Activated CD4-positive, alpha-beta T cell treated with anti-CD3 and anti-CD28 coated beads, Interleukin-2, amount 50 U/mL, for 24 hours (primary cell): ENCODE data around the gene LRFN4.
A peak's percentile ranks its signal among the peaks of the same experiment; 100 is the strongest.

ENCODE experiments used
- DNase-seq, 2 donors: peaks; one replicate each; pipeline ENCODE4 v3.0.0-alpha.2; 2020; ENCODE audit warnings: low read depth in 1 of 2, low spot score in 1 of 2

The LRFN4 gene

DNA sequence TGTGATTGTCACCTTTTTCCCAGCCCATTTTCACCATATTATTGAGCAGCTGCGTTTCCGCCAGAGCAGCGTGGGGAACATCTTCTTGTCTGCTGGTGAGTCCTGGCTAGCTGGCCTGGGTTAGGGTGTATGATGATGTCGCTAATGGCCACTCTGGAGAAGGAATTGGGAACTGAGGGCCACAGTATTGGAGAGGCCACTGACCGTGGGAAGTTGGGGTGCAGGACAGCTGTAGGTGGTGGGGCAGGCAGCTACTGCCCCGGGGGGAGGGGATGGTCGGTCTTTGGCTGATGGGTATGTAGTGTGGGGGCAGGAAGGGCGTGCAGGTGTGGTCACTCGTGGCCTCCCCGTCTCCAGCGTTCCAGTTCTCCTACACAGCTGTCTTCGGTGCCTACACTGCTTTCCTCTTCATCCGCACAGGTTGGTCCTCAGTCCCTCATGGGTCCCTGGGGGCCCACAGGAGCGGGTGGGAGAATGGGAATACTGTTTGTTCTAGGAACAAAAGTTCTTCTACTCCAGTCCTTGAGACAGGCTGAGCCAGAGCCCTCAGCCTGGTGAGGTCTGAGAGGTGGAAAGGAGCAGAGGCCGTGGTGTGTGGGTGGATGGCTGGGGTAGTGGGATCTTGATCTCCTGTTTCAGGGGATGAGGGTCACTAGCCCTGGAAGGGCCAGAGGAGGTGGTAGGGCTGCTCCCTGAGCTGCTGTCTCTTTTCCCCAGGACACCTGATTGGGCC, 11.6 kb upstream of the LRFN4 start:
- no peak for DNase-seq

DNA sequence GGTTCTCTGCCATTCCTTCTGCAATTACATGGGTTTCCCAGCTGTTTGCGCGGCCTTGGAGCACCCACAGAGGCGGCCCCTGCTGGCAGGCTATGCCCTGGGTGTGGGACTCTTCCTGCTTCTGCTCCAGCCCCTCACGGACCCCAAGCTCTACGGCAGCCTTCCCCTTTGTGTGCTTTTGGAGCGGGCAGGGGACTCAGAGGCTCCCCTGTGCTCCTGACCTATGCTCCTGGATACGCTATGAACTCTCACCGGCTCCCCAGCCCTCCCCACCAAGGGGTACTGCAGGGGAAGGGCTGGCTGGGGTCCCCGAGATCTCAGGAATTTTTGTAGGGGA, 11.0 kb upstream of the LRFN4 start:
- DNase-seq: no peak

DNA sequence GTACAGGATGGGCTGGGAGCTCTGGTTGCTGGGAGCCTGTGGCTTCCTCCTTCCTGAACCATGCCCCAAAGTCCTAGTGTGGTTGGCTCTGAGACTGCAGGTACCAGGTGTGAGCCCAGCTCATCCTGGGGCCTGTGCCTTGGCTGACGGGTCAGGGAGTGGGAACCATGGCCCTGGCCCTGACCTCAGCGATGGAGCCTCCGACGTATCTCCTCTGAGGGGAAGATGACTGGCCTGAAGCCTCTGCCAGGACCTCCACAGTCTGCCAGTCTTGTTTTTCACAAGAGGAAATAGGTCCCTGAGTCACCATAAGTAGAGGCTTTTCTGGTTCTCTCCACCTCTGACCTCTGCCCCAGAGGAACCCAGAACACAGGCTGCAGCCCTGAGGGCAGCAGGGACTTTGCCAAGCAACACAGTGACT, 10.2 kb upstream of the LRFN4 start:
- no peak for DNase-seq

GRCh38 chr11:66847461-66848232, 9.2 kb upstream of the LRFN4 start:
- DNase-seq: no peak

DNA sequence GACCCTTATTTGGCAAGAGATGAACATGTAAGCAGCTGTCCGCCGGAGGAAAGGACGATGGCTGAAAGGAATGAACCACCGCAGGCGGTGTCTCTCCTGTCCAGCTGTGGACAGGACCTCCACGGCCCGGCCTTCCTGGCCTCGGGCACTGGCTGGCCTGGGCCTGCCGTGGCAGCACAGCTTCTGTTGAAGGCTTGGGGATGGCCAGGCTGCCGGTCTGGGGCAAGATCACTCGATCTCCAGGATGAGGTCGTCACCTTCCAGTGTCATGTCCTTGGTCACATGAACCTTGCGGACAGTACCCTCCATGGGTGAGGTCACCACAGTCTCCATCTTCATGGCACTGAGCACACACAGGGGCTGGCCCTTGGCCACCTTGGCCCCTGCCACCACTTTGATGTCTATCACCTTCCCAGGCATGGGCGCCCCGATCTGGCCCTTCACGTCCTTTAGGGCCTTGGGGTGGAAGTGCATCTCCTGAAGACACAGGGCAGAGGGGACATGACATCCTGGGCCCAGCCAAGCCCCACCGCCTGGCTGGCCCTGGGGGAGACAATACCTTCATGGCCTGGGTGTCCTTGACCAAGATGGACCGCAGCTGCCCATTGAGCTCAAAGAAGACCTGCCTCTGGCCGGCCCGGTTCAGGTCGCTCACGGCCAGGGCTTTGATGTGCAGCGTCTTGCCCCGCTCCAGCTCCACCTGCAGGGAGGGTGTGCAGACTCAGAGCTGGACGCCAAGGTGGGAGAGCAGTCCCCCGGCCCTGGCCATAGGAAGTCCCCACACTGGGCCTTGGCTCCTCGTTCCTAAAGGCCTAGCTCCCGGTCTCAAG, 8.0 kb upstream of the LRFN4 start:
- DNase-seq: no peak

DNA sequence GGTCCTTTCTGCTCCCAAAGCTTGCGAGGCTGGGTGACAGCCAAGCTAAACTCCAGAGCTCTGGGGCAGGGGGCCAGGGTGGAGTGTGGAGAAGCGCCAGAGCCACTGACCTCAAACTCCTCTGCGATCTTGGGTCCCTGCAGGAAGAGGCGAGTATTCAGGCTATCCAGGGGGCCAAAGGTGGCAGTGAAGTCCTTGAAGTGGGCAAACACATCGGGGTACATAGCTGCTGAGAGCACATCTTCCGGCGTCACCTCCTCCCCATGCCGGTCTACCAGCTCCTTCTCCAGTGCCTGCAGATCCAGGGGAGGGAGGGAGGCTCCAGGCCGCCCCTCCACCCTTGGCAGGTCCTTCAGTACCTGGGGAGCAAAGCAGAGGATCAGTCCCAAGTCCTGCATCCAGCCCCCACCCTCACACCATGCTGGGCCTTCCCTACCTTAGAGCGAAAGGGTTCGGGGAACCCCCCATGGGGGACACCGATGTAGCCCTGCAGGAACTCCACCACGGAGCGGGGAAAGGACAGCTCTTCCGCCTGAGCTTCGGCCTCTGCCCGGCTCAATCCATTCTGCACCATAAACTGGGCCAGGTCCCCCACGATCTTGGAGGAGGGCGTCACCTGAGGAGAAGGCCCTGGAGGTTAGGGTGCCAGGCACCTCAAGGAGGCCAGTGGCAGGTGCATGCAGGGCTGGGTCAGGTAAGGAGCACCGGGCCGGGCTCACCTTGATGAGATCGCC, 7.2 kb upstream of the LRFN4 start:
- DNase-seq: no peak

GRCh38 chr11:66850235-66850587, 6.7 kb upstream of the LRFN4 start:
- DNase-seq: no peak

GRCh38 chr11:66850588-66851238, 6.2 kb upstream of the LRFN4 start:
- no peak for DNase-seq

- DNase-seq: no peak
Observed at GRCh38 chr11:66851239-66851596, 5.6 kb upstream of the LRFN4 start.

DNA sequence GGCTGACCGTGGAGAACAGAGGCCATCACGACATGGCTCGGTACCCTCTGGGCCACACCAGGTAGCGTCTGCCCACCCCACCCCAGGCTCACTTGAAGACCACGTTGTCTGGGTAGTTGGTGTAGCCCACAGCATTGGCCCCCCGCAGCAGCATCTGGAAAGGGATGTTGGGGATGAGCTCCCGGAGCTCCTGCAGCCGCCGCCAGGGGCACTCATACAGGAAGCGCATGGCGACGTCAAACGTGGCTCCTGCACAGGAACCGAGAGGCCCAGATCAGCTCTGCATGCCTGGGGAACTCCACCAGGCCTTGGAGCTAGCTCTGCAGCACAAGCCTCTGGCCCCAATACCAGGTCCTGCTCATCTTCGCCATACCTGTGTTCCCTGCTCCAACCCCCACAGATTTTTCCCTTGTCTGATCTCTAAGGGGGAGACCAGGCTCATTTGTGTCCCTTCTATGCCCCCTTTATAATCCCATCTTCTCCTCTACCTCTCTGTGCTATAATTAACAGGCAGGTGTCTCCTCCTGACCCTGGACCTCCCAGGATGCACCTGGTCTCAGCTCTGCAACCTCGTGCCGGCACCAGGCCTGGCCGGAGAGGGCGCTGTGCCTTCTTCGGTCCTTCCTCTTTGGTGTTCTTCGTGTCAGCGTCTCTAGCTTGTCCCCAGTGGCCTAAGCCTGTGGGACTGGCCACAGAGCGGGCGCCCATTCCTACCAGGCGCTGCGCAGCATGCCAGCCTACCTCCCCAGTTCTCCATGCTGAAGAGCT, 5.0 kb upstream of the LRFN4 start:
- DNase-seq: peak in 1 of 2 donors; percentile 18

DNA sequence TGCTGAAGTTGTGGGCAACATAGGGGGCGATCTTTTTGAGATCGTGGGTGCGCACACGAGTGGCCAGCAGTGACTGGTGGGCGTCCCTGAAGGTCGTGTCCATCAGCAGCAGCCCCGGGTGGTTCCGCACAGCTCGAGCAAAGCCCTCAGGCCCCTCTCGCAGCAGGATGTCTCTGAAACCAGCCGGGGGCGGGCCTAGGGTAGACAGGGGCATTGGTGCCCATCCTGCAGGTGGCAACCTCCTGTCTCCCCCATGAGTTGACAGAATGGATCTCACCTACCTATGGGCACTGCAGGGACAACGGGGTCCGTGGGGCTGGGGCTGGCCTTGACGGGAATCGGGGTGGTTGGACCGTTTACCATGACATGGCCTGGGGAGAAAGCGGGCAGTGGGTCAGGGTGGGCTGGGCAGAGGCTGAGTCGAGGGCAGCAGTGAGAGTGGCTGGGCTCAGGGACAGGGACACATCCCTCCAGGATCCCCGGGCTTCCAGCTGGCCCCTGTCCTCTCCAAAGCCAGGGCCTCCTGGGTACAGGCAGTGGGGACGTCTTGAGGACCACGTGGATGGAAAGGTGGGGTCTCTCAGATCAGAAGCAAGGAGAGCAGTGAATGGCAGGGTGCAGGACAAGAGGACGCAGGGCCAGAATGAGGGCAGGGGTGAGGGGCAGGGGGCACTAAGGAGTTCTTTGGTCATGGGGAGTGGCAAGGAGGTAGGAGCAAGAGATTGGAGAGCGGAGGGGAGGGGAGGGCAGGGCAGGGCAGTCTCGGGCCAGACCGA, 4.2 kb upstream of the LRFN4 start:
- no peak for DNase-seq

DNA sequence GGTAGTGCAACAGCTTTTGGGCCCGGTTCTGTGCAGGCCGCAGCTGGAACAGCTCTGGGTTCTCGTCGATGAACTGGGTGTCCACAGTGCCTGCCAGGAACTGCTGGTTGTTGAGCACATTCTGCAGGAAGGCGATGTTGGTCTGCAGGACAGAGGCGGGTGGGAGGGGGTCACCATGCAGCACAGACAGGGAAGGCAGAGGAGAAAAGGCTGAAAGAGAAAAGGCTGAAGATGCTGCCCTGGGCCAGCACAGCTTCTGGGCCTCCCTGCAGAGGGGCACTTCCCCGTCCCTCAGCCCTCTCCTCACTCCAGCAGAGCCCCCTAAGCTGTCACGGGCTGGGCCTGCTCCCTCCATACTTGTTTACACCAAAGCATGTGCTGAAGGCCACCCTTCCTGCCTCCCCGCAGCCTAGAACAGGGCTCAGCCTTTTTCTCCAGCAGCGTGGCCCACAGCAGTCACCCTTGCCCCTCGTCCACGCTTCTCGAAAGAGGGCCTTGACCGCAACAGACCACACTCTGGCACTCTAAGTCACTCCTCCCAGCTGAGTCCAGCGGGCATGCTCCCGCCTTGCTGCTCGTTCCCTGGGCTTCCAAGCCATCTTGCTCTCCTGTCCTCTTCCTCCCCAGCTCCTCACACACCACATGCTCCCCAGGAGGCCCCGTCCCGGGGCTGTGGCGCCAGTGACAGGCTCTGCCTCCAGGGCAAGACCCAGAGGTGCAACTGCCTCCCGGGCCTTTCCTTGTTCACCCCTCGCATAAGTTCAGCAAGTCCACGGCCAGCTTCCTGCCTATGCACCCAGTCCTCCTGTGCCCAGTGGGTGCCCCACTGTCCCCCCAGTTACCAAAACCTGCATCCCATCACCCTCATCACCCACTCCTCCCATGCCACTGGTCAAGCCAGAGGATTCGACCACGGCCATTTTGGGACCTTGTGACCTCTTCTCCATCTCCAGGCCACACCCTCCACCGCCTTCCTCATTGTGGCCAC, 3.3 kb upstream of the LRFN4 start:
- DNase-seq: no peak

DNA sequence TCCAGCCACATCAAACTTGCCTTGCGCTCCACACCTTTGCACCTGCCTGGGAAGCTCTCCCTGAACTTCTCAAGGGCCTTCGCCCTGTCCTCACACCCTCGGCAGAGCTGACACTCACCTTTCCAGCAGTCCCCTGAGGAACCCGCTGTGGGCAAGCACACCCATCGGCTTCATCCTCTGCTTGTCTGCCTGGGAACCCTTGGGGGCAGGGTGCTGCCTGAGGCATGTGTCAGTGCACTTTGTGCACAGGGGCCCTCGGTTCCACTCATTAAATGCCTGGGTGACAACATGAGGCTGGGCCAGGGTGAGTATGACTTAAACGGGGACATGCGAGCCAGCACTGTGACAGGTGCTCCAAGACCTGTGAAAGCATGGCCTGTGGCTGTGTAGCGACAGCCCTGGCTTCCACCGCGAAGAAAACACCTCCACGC, 2.6 kb upstream of the LRFN4 start:
- DNase-seq: no peak

- DNase-seq: no peak
Observed at GRCh38 chr11:66854729-66855211, 2.1 kb upstream of the LRFN4 start.

GRCh38 chr11:66855574-66856495, 1.0 kb upstream of the LRFN4 start:
- DNase-seq: peak; percentile 62 to 68

- DNase-seq: no peak
Observed at GRCh38 chr11:66857234-66857926, 516 bp downstream of the LRFN4 start.

GRCh38 chr11:66857927-66858185, 992 bp downstream of the LRFN4 start:
- DNase-seq: no peak
